OCI-LY1 (cell line): ENCODE measurements around the gene C19orf67.

ENCODE experiments used
- EZH2 ChIP-seq: fragments of 200-600 bp; sonication (generic), shearing (Covaris generic); IDR thresholded peaks from 2 replicates; pipeline ENCODE4 v1.8.0; 2017; ENCODE audit warnings: borderline replicate concordance, mixed run types, mild to moderate bottlenecking, antibody characterized with exemption, low read length, moderate library complexity, mixed read lengths
- TF ChIP-seq, protein P1 (sequence below): fragments of 200-600 bp; sonication (generic), shearing (Covaris generic); IDR thresholded peaks from 2 replicates; pipeline ENCODE4 v1.5.1; 2017; ENCODE audit warnings: mild to moderate bottlenecking, antibody characterized with exemption, low read length, moderate library complexity, mixed read lengths

GRCh38 chr19:14105680-14106079 lies 20.1 kb upstream of the C19orf67 start:
- TF ChIP-seq, protein P1, sequence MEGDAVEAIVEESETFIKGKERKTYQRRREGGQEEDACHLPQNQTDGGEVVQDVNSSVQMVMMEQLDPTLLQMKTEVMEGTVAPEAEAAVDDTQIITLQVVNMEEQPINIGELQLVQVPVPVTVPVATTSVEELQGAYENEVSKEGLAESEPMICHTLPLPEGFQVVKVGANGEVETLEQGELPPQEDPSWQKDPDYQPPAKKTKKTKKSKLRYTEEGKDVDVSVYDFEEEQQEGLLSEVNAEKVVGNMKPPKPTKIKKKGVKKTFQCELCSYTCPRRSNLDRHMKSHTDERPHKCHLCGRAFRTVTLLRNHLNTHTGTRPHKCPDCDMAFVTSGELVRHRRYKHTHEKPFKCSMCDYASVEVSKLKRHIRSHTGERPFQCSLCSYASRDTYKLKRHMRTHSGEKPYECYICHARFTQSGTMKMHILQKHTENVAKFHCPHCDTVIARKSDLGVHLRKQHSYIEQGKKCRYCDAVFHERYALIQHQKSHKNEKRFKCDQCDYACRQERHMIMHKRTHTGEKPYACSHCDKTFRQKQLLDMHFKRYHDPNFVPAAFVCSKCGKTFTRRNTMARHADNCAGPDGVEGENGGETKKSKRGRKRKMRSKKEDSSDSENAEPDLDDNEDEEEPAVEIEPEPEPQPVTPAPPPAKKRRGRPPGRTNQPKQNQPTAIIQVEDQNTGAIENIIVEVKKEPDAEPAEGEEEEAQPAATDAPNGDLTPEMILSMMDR: no peak
- no peak for TF ChIP-seq EZH2
